GM12878 (cell line): ENCODE data around the gene ADAMTS17.

Source experiments
- CHD2 ChIP-seq: IDR thresholded peaks from 2 replicates; pipeline ENCODE4 v1.6.1; 2011; ENCODE audit warnings: low read depth, low read length, improper control_type of control experiment, borderline replicate concordance
- JUND ChIP-seq: IDR thresholded peaks from 2 replicates; pipeline ENCODE4 v1.6.1; 2012; ENCODE audit warnings: low read depth, mild to moderate bottlenecking, low read length, improper control_type of control experiment, moderate library complexity
- POLR2A ChIP-seq: IDR thresholded peaks from 2 replicates; pipeline ENCODE4 v1.6.1; 2011; ENCODE audit warnings: low read depth, mild to moderate bottlenecking, low read length
- SPI1 ChIP-seq: IDR thresholded peaks from 2 replicates; pipeline ENCODE4 v1.6.1; 2011; ENCODE audit warnings: low read depth, mild to moderate bottlenecking, low read length, moderate library complexity, borderline replicate concordance; ENCODE audit not compliant: insufficient read depth
- TF ChIP-seq, protein P1 (sequence below): IDR thresholded peaks from 2 replicates; pipeline ENCODE4 v1.6.1; 2012; ENCODE audit warnings: low read length, inconsistent platforms
- TF ChIP-seq, protein P2 (sequence below): IDR thresholded peaks from 2 replicates; pipeline ENCODE4 v1.6.1; 2012; ENCODE audit warnings: mild to moderate bottlenecking, low read depth, low read length
- TF ChIP-seq, protein P3 (sequence below), 3 experiments: IDR thresholded peaks in 2 of 3; conservative IDR thresholded peaks in 1 of 3; 2 replicates each; pipeline ENCODE4 v1.5.1; 2011; ENCODE audit warnings: low read depth in 3 of 3, low read length in 3 of 3, mild to moderate bottlenecking in 3 of 3, control low read depth in 2 of 3, moderate library complexity in 2 of 3, inconsistent platforms in 1 of 3, mixed read lengths in 1 of 3; ENCODE audit not compliant: control insufficient read depth in 2 of 3, insufficient read depth in 1 of 3; ENCODE audit errors: extremely low read depth in 1 of 3

DNA sequence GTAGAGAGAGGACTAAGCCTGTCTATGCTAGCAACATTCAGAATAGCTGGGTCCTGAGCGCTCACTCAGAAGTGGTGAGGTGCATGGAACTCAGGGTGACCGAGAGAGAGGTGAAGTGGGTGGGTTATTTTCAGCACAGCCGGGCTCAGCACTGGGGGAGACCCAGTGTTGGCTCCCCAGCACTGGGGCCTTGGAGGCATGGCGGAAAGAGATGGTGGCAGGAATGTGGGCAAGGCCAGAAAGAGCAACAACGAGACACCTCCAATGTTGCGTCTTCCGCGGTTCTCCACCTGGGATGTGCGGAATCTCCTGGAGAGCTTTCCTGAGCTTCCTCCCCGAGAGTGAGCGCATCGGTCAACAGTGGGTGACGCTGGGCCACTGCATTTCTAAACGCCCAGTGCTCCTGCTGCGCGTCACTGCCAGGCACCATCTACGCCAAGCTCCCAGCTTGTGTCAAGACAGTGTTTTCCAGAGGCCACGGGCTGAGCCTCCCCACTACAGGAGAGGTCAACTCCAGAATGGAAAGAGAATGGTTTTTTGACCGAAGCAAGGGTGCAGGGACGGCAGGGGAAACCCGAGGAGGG is 148.4 kb downstream of the ADAMTS17 start:
- TF ChIP-seq CHD2 (no peak), SPI1 (no peak), JUND (no peak), POLR2A (no peak)
- TF ChIP-seq, protein P1, sequence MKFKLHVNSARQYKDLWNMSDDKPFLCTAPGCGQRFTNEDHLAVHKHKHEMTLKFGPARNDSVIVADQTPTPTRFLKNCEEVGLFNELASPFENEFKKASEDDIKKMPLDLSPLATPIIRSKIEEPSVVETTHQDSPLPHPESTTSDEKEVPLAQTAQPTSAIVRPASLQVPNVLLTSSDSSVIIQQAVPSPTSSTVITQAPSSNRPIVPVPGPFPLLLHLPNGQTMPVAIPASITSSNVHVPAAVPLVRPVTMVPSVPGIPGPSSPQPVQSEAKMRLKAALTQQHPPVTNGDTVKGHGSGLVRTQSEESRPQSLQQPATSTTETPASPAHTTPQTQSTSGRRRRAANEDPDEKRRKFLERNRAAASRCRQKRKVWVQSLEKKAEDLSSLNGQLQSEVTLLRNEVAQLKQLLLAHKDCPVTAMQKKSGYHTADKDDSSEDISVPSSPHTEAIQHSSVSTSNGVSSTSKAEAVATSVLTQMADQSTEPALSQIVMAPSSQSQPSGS = no peak
- TF ChIP-seq, protein P2, sequence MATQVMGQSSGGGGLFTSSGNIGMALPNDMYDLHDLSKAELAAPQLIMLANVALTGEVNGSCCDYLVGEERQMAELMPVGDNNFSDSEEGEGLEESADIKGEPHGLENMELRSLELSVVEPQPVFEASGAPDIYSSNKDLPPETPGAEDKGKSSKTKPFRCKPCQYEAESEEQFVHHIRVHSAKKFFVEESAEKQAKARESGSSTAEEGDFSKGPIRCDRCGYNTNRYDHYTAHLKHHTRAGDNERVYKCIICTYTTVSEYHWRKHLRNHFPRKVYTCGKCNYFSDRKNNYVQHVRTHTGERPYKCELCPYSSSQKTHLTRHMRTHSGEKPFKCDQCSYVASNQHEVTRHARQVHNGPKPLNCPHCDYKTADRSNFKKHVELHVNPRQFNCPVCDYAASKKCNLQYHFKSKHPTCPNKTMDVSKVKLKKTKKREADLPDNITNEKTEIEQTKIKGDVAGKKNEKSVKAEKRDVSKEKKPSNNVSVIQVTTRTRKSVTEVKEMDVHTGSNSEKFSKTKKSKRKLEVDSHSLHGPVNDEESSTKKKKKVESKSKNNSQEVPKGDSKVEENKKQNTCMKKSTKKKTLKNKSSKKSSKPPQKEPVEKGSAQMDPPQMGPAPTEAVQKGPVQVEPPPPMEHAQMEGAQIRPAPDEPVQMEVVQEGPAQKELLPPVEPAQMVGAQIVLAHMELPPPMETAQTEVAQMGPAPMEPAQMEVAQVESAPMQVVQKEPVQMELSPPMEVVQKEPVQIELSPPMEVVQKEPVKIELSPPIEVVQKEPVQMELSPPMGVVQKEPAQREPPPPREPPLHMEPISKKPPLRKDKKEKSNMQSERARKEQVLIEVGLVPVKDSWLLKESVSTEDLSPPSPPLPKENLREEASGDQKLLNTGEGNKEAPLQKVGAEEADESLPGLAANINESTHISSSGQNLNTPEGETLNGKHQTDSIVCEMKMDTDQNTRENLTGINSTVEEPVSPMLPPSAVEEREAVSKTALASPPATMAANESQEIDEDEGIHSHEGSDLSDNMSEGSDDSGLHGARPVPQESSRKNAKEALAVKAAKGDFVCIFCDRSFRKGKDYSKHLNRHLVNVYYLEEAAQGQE = no peak
- TF ChIP-seq, protein P3, sequence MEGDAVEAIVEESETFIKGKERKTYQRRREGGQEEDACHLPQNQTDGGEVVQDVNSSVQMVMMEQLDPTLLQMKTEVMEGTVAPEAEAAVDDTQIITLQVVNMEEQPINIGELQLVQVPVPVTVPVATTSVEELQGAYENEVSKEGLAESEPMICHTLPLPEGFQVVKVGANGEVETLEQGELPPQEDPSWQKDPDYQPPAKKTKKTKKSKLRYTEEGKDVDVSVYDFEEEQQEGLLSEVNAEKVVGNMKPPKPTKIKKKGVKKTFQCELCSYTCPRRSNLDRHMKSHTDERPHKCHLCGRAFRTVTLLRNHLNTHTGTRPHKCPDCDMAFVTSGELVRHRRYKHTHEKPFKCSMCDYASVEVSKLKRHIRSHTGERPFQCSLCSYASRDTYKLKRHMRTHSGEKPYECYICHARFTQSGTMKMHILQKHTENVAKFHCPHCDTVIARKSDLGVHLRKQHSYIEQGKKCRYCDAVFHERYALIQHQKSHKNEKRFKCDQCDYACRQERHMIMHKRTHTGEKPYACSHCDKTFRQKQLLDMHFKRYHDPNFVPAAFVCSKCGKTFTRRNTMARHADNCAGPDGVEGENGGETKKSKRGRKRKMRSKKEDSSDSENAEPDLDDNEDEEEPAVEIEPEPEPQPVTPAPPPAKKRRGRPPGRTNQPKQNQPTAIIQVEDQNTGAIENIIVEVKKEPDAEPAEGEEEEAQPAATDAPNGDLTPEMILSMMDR (IDR thresholded peaks at IDR 0.05 in 2 of 3, conservative IDR thresholded peaks at IDR 0.05 in 1 of 3; ENCODE audit: control insufficient read depth in 2 of 3, extremely low read depth in 1 of 3, insufficient read depth in 1 of 3, low read depth in 3 of 3, low read length in 3 of 3) = no peak
